GM12878 (cell line): Measurements from ENCODE around the gene OR5AU1. TPM values are rescaled to one million over a fixed set of nuclear protein-coding genes. Genes with fewer than 3 reads are reported as not detected.

Experiments
- ASH2L ChIP-seq: fragments of 300-600, 200-600 bp; sonication (generic); IDR thresholded peaks from 2 replicates; pipeline ENCODE4 v1.6.1; 2017; ENCODE audit warnings: low read depth, mild to moderate bottlenecking, borderline replicate concordance
- BCL3 ChIP-seq: IDR thresholded peaks from 2 replicates; pipeline ENCODE4 v1.6.1; 2011; ENCODE audit warnings: borderline replicate concordance, low read depth, mild to moderate bottlenecking, moderate library complexity, low read length; ENCODE audit not compliant: insufficient read depth, poor library complexity, severe bottlenecking
- CBX3 ChIP-seq: fragments of 200-600 bp; sonication (generic); IDR thresholded peaks from 2 replicates; pipeline ENCODE4 v1.6.1; 2016; ENCODE audit warnings: low read depth, borderline replicate concordance
- CEBPZ ChIP-seq: fragments of 150-350 bp; IDR thresholded peaks from 2 replicates; pipeline ENCODE4 v1.6.1; 2016; ENCODE audit warnings: low read depth, low read length
- E2F8 ChIP-seq: fragments of 450-650 bp; IDR thresholded peaks from 2 replicates; pipeline ENCODE4 v1.6.1; 2018; ENCODE audit warnings: mild to moderate bottlenecking, low read depth, moderate library complexity; ENCODE audit not compliant: partially characterized antibody
- HDAC6 ChIP-seq: fragments of 200-600 bp; sonication (generic); IDR thresholded peaks from one replicate; pipeline ENCODE4 v1.8.0; 2017; ENCODE audit warnings: antibody characterized with exemption; ENCODE audit not compliant: unreplicated experiment
- NR2F1 ChIP-seq: fragments of 450-650 bp; conservative IDR thresholded peaks from 2 replicates; pipeline ENCODE4 v1.6.1; 2017; ENCODE audit warnings: mild to moderate bottlenecking
- POU2F2 ChIP-seq: IDR thresholded peaks from 3 replicates; pipeline ENCODE4 v1.6.1; 2011; ENCODE audit warnings: low read depth, mild to moderate bottlenecking, low read length, borderline replicate concordance
- RELB ChIP-seq: fragments of 450-650 bp; IDR thresholded peaks from 2 replicates; pipeline ENCODE4 v1.6.1; 2017; ENCODE audit warnings: low read depth, mild to moderate bottlenecking, moderate library complexity
- SMAD1 ChIP-seq: fragments of 450-650 bp; IDR thresholded peaks from 2 replicates; pipeline ENCODE4 v1.6.1; 2018; ENCODE audit warnings: mild to moderate bottlenecking, low read depth; ENCODE audit not compliant: partially characterized antibody
- SUZ12 ChIP-seq: fragments of 200-600 bp; sonication (generic); IDR thresholded peaks from one replicate; pipeline ENCODE4 v1.6.1; 2018; ENCODE audit warnings: antibody characterized with exemption, mild to moderate bottlenecking; ENCODE audit not compliant: unreplicated experiment
- TBL1XR1 ChIP-seq: IDR thresholded peaks from 2 replicates; pipeline ENCODE4 v1.6.1; 2012; ENCODE audit warnings: low read depth, low read length, improper control_type of control experiment
- TCF12 ChIP-seq: IDR thresholded peaks from 2 replicates; pipeline ENCODE4 v1.6.1; 2011; ENCODE audit warnings: low read depth, mild to moderate bottlenecking, low read length
- ZNF592 ChIP-seq: fragments of 450-650 bp; IDR thresholded peaks from 2 replicates; pipeline ENCODE4 v1.6.1; 2017; ENCODE audit warnings: mild to moderate bottlenecking, moderate library complexity
- polyA plus RNA-seq, 11 experiments: library from polyadenylated mRNA; depleted of rRNA in 4 of 11; unstranded in 6 of 11; stranded (reverse) in 5 of 11; fragments of >200 nt; fragmentation: Nextera tagmentation in 4 of 11; fragmentation: Illumina TruSeq in 1 of 11; extraction: Ambion mirVana in 4 of 11; extraction: Trizol in 1 of 11; gene quantifications; 1 replicate in 1 of 11; 2 replicates in 10 of 11; pipeline versions ENCODE4 v1.2.1 to v1.2.3, GENCODE V29; 2011 to 2016; ENCODE audit warnings: inconsistent platforms in 2 of 11, missing spikeins in 2 of 11, low read depth in 1 of 11
- total RNA-seq, 4 experiments: library from RNA; depleted of rRNA in 3 of 4; stranded (reverse); fragments of >200 nt in 3 of 4; fragmentation: Illumina TruSeq in 1 of 4; extraction: Trizol in 1 of 4; gene quantifications; 2 replicates each; pipeline versions ENCODE4 v1.2.1 to v1.2.3, GENCODE V29; 2013 to 2021

Gene OR5AU1
- total and polyA plus RNA-seq, 10 of the 15 experiments (the other 5 are each of a cell fraction or from before 2014, with no cell fraction given), result not detected

GRCh38 chr14:21109377-21110138 lies 46.3 kb downstream of the OR5AU1 start (continued):
- TF ChIP-seq BCL3, result no peak
- no peak for TF ChIP-seq TCF12
- TF ChIP-seq SMAD1, result no peak
- no peak for TF ChIP-seq TBL1XR1
- no peak for TF ChIP-seq CEBPZ
- TF ChIP-seq NR2F1, result no peak
- TF ChIP-seq RELB, result no peak
- no peak for TF ChIP-seq SUZ12
- TF ChIP-seq ZNF592, result no peak
- 0 out of 2 replicates have a peak, but pooled peaks have one; percentile 20 for TF ChIP-seq ASH2L
- no peak for TF ChIP-seq E2F8
- TF ChIP-seq CBX3, result no peak
- TF ChIP-seq HDAC6, result no peak
- TF ChIP-seq POU2F2, result peak; percentile 72; the same call in 2 of the 3 replicates
